Endothelial cell of umbilical vein (primary cell): Measurements from ENCODE around the gene COMT.

Source experiments
- EZH2 ChIP-seq: IDR thresholded peaks from 2 replicates; pipeline ENCODE4 v1.6.1; 2012; ENCODE audit warnings: borderline replicate concordance, low read depth, mild to moderate bottlenecking, moderate library complexity, low read length, inconsistent platforms; ENCODE audit not compliant: severe bottlenecking
- FOS ChIP-seq: IDR thresholded peaks from 2 replicates; pipeline ENCODE4 v1.6.1; 2011; ENCODE audit warnings: mild to moderate bottlenecking, low read length, moderate library complexity, borderline replicate concordance; ENCODE audit not compliant: insufficient read depth
- GATA2 ChIP-seq: IDR thresholded peaks from 2 replicates; pipeline ENCODE4 v1.7.0; 2011; ENCODE audit warnings: low read depth, mild to moderate bottlenecking, moderate library complexity, mixed read lengths, low read length; ENCODE audit not compliant: insufficient read length, insufficient read depth
- JUN ChIP-seq: IDR thresholded peaks from 2 replicates; pipeline ENCODE4 v1.6.1; 2011; ENCODE audit warnings: borderline replicate concordance, low read depth; ENCODE audit not compliant: insufficient read length, insufficient read depth
- MYC ChIP-seq: IDR thresholded peaks from one replicate; pipeline ENCODE4 v1.6.1; 2011; ENCODE audit warnings: mild to moderate bottlenecking, low read depth, low read length
- POLR2A ChIP-seq: IDR thresholded peaks from 2 replicates; pipeline ENCODE4 v1.6.1; 2012; ENCODE audit warnings: low read depth, mild to moderate bottlenecking, control low read depth, low read length
- POLR2AphosphoS5 ChIP-seq: IDR thresholded peaks from 2 replicates; pipeline ENCODE4 v1.6.1; 2012; ENCODE audit warnings: low read depth, mild to moderate bottlenecking, control low read depth, low read length, moderate library complexity; ENCODE audit not compliant: insufficient read depth
- TF ChIP-seq, protein P1 (sequence below), 2 donors: IDR thresholded peaks; 1 replicate in 1 of 2; 2 replicates in 1 of 2; pipeline ENCODE4 v1.5.1; 2011; ENCODE audit warnings: low read length in 2 of 2, mild to moderate bottlenecking in 2 of 2, moderate library complexity in 2 of 2, control low read depth in 1 of 2, inconsistent platforms in 1 of 2, low read depth in 1 of 2; ENCODE audit not compliant: insufficient read depth in 1 of 2; ENCODE audit errors: extremely low read depth in 1 of 2
- TF ChIP-seq, protein P2 (sequence below): IDR thresholded peaks from 2 replicates; pipeline ENCODE4 v1.6.1; 2011; ENCODE audit not compliant: insufficient read depth, insufficient read length

DNA sequence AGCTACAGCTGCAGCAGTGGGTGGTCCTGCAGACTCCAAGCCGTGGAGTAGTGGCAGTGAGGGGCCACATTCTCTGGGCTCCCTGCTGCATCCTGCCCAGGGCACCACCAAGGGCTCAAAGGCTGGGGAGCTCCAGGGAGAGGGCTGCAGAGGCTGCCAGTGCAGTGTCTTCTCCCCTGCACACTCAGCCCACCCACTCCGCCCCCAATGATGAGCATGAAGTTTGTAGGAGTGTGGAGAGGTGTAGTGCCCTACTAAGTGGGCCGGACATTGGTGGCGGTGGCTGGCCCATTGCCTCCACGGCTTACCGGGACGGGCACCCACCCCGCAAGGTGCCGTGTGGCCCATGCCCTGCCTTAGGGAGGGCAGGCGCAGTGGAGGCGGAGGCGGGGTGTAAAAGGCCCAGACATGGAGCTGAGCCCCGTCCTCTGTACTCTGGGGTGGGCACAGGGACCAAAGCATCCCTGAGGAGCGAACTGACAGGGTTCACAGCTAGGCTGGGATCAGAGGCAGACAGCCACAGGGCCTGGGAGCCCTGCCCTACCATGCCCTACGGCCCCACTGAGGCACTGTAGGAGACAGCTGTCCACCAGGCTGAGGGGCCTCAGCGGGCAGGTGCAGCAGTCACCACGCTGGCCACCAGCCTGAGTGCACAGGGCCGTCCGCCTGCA is 56.1 kb downstream of the COMT start:
- TF ChIP-seq POLR2AphosphoS5 (no peak), FOS (no peak), POLR2A (no peak), JUN (no peak), EZH2 (no peak), GATA2 (no peak), MYC (no peak)
- TF ChIP-seq, protein P1, sequence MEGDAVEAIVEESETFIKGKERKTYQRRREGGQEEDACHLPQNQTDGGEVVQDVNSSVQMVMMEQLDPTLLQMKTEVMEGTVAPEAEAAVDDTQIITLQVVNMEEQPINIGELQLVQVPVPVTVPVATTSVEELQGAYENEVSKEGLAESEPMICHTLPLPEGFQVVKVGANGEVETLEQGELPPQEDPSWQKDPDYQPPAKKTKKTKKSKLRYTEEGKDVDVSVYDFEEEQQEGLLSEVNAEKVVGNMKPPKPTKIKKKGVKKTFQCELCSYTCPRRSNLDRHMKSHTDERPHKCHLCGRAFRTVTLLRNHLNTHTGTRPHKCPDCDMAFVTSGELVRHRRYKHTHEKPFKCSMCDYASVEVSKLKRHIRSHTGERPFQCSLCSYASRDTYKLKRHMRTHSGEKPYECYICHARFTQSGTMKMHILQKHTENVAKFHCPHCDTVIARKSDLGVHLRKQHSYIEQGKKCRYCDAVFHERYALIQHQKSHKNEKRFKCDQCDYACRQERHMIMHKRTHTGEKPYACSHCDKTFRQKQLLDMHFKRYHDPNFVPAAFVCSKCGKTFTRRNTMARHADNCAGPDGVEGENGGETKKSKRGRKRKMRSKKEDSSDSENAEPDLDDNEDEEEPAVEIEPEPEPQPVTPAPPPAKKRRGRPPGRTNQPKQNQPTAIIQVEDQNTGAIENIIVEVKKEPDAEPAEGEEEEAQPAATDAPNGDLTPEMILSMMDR (IDR thresholded peaks at IDR 0.05; ENCODE audit: extremely low read depth in 1 of 2, insufficient read depth in 1 of 2, low read depth in 1 of 2, low read length in 2 of 2), result no peak
- TF ChIP-seq, protein P2, sequence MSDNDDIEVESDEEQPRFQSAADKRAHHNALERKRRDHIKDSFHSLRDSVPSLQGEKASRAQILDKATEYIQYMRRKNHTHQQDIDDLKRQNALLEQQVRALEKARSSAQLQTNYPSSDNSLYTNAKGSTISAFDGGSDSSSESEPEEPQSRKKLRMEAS, result no peak
